CD4-positive, alpha-beta T cell treated with Interleukin-15 for 1 hour (primary cell): ENCODE results near the gene INTS1.
"Not testable (repeated sequence)": the region's sequence is repeated elsewhere in the genome, so short reads cannot be mapped to it uniquely, and the experiment has no call there.

Experiments used
- DNase-seq: peaks from one replicate; pipeline ENCODE4 v3.0.0-alpha.2; 2020

INTS1 gene

GRCh38 chr7:1459920-1460820 lies 44.0 kb downstream of the INTS1 start:
- DNase-seq, result no peak

GRCh38 chr7:1459512-1459892 lies 44.7 kb downstream of the INTS1 start:
- DNase-seq, result peak; percentile 99

- peak; percentile 39 for DNase-seq
Measured at GRCh38 chr7:1458683-1459511, 45.3 kb downstream of the INTS1 start, which contains the start of gene MICALL2. Gene MICALL2, minus strand, starts transcription at chr7:1459470. Its CDS starts 144 bp downstream, at chr7:1459326.

GRCh38 chr7:1457949-1458682 lies 46.1 kb downstream of the INTS1 start:
- DNase-seq, result no peak

- no peak for DNase-seq
Measured at GRCh38 chr7:1457059-1457948, 46.9 kb downstream of the INTS1 start.

- no peak for DNase-seq
Measured at GRCh38 chr7:1455955-1456354, 48.2 kb downstream of the INTS1 start.

- DNase-seq, result no peak
Measured at GRCh38 chr7:1455241-1455939, 48.8 kb downstream of the INTS1 start.

GRCh38 chr7:1454542-1454941 lies 49.6 kb downstream of the INTS1 start:
- no peak for DNase-seq

GRCh38 chr7:1452205-1452604 lies 52.0 kb downstream of the INTS1 start:
- DNase-seq, result no peak

- no peak for DNase-seq
Measured at GRCh38 chr7:1450987-1451386, 53.2 kb downstream of the INTS1 start.

- no peak for DNase-seq
Measured at GRCh38 chr7:1450431-1450830, 53.8 kb downstream of the INTS1 start.

GRCh38 chr7:1449951-1450350 lies 54.2 kb downstream of the INTS1 start:
- DNase-seq, result no peak

- no peak for DNase-seq
Measured at GRCh38 chr7:1449501-1449900, 54.7 kb downstream of the INTS1 start.

GRCh38 chr7:1448958-1449357 lies 55.2 kb downstream of the INTS1 start:
- no peak for DNase-seq

- no peak for DNase-seq
Measured at GRCh38 chr7:1447551-1448244, 56.5 kb downstream of the INTS1 start.

GRCh38 chr7:1447112-1447511 lies 57.1 kb downstream of the INTS1 start:
- no peak for DNase-seq

- no peak for DNase-seq
Measured at GRCh38 chr7:1446620-1447032, 57.6 kb downstream of the INTS1 start.

- not testable (repeated sequence) for DNase-seq
Measured at GRCh38 chr7:1446026-1446425, 58.2 kb downstream of the INTS1 start.

- no peak for DNase-seq
Measured at GRCh38 chr7:1445341-1445740, 58.8 kb downstream of the INTS1 start.

- no peak for DNase-seq
Measured at GRCh38 chr7:1444925-1445322, 59.3 kb downstream of the INTS1 start.
